Osteoblast (primary cell): ENCODE measurements around the gene CDH4. TPM values are rescaled to one million over a fixed set of nuclear protein-coding genes. Genes with fewer than 3 reads are reported as not detected.
A peak's percentile ranks its signal among the peaks of the same experiment; 100 is the strongest.

Experiments
- DNase-seq: peaks from one replicate; pipeline ENCODE4 v3.0.0; 2011; ENCODE audit warnings: low spot score, mixed read lengths; ENCODE audit not compliant: insufficient read length; ENCODE audit errors: missing footprints
- H2AFZ ChIP-seq: 2 replicates; pipeline ENCODE4 v1.6.0; 2011; ENCODE audit warnings: mild to moderate bottlenecking, low read length
- H3K27ac ChIP-seq: 2 replicates; pipeline ENCODE4 v1.5.1; 2011; ENCODE audit warnings: mild to moderate bottlenecking, low read depth, low read length, moderate library complexity
- H3K27me3 ChIP-seq: 2 replicates; pipeline ENCODE4 v1.6.0; 2012; ENCODE audit warnings: mild to moderate bottlenecking, control low read depth, inconsistent platforms, low read length, moderate library complexity; ENCODE audit not compliant: insufficient read depth
- H3K36me3 ChIP-seq: 2 replicates; pipeline ENCODE4 v1.5.1; 2011; ENCODE audit warnings: mild to moderate bottlenecking, low read length, control low read depth, moderate library complexity; ENCODE audit not compliant: insufficient read depth
- H3K4me1 ChIP-seq: 2 replicates; pipeline ENCODE4 v1.5.1; 2011; ENCODE audit warnings: mild to moderate bottlenecking, low read length, control low read depth, moderate library complexity; ENCODE audit not compliant: insufficient read depth
- H3K4me2 ChIP-seq: 2 replicates; pipeline ENCODE4 v1.6.0; 2011; ENCODE audit warnings: mild to moderate bottlenecking, low read length; ENCODE audit not compliant: insufficient read depth
- H3K4me3 ChIP-seq: fragments of 200-600 bp; sonication (generic); 3 replicates; pipeline ENCODE4 v1.5.1; 2012; ENCODE audit warnings: mild to moderate bottlenecking, low read length, inconsistent platforms; ENCODE audit not compliant: insufficient read depth
- H3K79me2 ChIP-seq: 2 replicates; pipeline ENCODE4 v1.6.0; 2012; ENCODE audit warnings: mild to moderate bottlenecking, low read length, control low read depth, inconsistent platforms; ENCODE audit not compliant: insufficient read depth
- H3K9me3 ChIP-seq: 2 replicates; pipeline ENCODE4 v1.5.1; 2011; ENCODE audit warnings: low read depth, low read length, control low read depth
- H4K20me1 ChIP-seq: 2 replicates; pipeline ENCODE4 v1.6.0; 2012; ENCODE audit warnings: mild to moderate bottlenecking, low read length, control low read depth; ENCODE audit not compliant: insufficient read depth
- CTCF ChIP-seq: IDR thresholded peaks from 2 replicates; pipeline ENCODE4 v1.5.1; 2011; ENCODE audit warnings: mild to moderate bottlenecking, low read depth, low read length, moderate library complexity; ENCODE audit errors: extremely low read depth
- total RNA-seq: library from RNA; depleted of rRNA; stranded (reverse); fragments of >200 nt; gene quantifications from 2 replicates; pipeline ENCODE4 v1.2.3, GENCODE V29; 2012

Gene CDH4
- total RNA-seq, 1 donor = 1.1 TPM

DNA sequence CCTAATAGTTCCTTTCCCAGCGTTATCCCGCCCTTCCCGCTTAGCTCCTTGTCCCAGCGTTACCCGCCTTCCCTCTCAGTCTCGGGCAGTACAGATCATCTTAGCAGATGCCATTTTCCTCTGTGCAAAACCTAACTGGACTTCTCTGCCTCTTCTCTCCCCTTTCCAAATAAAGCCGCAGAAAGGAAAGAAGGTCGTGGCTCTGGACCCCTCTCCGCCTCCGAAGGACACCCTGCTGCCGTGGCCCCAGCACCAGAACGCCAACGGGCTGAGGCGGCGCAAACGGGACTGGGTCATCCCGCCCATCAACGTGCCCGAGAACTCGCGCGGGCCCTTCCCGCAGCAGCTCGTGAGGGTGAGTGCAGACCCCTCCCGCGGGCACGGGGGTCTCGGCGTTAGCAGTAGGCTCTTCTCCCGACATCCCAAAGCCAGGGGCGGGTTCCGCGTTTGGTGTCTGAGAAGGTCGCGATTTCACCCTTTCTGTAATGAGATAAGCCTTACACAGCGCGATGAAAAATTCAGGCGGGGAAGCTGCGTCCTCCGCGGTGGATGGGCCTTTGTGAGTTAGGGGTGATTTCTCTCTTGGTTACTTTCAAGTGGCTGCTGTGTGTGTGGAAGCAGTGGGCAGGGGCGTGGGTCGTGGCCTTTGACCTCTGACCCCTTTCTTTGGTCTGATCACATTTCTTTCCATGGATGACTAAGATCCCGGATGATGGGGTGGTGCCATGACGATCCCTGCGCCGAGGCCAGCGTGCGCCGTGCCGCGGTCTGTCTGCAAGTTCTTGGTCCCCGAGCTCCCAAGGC is 521.0 kb downstream of the CDH4 start:
- H3K27ac ChIP-seq = no peak overlapping the region
- H3K4me1 ChIP-seq = no peaks in the 10 kb centered on the region
- H3K4me2 ChIP-seq = no peak overlapping the region
- H3K79me2 ChIP-seq = no peaks in the 10 kb centered on the region
- no peaks in the 10 kb centered on the region for H3K36me3 ChIP-seq
- no peak overlapping the region for H2AFZ ChIP-seq
- no peaks in the 10 kb centered on the region for H3K27me3 ChIP-seq
- no peak for TF ChIP-seq CTCF
- H3K9me3 ChIP-seq = no peaks in the 10 kb centered on the region
- H4K20me1 ChIP-seq = no peaks in the 10 kb centered on the region
- DNase-seq = peak; percentile 65
- H3K4me3 ChIP-seq = no peak overlapping the region

GRCh38 chr20:61773926-61774587 is 522.0 kb downstream of the CDH4 start:
- no peaks in the 10 kb centered on the region for H3K27me3 ChIP-seq
- H3K4me1 ChIP-seq = no peaks in the 10 kb centered on the region
- H3K4me2 ChIP-seq = no peak overlapping the region
- H3K4me3 ChIP-seq = no peak overlapping the region
- no peaks in the 10 kb centered on the region for H4K20me1 ChIP-seq
- no peaks in the 10 kb centered on the region for H3K9me3 ChIP-seq
- no peak overlapping the region for H2AFZ ChIP-seq
- H3K36me3 ChIP-seq = no peaks in the 10 kb centered on the region
- no peak overlapping the region for H3K27ac ChIP-seq
- DNase-seq = peak; percentile 44
- TF ChIP-seq CTCF = no peak
- no peaks in the 10 kb centered on the region for H3K79me2 ChIP-seq

GRCh38 chr20:61775423-61775822 is 523.4 kb downstream of the CDH4 start:
- Histone ChIP-seq H4K20me1 (no peaks in the 10 kb centered on the region), H3K79me2 (no peaks in the 10 kb centered on the region), H2AFZ (no peak overlapping the region), H3K9me3 (no peaks in the 10 kb centered on the region), H3K27ac (no peak overlapping the region), H3K27me3 (no peaks in the 10 kb centered on the region), H3K4me2 (no peak overlapping the region), H3K4me3 (no peak overlapping the region), H3K36me3 (no peaks in the 10 kb centered on the region), H3K4me1 (no peaks in the 10 kb centered on the region)
- peak; percentile 46 for DNase-seq
- no peak for TF ChIP-seq CTCF

- no peaks in the 10 kb centered on the region for H3K27me3 ChIP-seq
- no peaks in the 10 kb centered on the region for H3K9me3 ChIP-seq
- H4K20me1 ChIP-seq = no peaks in the 10 kb centered on the region
- no peak overlapping the region for H3K4me3 ChIP-seq
- no peak overlapping the region for H3K27ac ChIP-seq
- TF ChIP-seq CTCF = no peak
- no peaks in the 10 kb centered on the region for H3K36me3 ChIP-seq
- H2AFZ ChIP-seq = no peak overlapping the region
- no peaks in the 10 kb centered on the region for H3K79me2 ChIP-seq
- no peaks in the 10 kb centered on the region for H3K4me1 ChIP-seq
- no peak overlapping the region for H3K4me2 ChIP-seq
- DNase-seq = peak; percentile 15
These were observed 524.5 kb downstream of the CDH4 start for GRCh38 chr20:61776491-61777075.
